ENCODE data around the gene MRPS24. TPM values are rescaled to one million over a fixed set of nuclear protein-coding genes. Genes with fewer than 3 reads are reported as not detected.

MRPS24 gene
- total and polyA plus RNA-seq, 2 of the 13 experiments (the other 11 are each of a cell fraction or from before 2014, with no cell fraction given), result 135 to 162 TPM

DNA sequence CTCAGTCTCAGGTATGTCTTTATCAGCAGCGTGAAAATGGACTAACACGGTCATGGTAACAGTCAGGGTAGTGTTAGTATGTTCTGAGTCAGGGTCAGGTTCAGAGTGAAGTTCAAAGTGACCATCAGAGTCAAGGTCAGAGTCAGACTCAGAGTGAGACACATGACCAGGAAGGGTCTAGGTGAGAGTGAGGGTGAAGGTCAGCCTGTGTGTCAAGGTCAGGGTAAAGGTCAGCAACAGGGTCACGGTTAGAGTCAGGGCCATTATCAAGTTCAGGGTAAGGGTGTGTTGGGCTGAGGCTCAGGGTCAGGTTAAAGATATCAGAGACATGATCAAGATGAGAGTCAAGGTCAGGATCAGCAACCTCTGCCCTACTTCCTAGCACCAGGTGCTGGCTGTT lies 4.0 kb downstream of the MRPS24 start (continued):
- TF ChIP-seq, protein P1, sequence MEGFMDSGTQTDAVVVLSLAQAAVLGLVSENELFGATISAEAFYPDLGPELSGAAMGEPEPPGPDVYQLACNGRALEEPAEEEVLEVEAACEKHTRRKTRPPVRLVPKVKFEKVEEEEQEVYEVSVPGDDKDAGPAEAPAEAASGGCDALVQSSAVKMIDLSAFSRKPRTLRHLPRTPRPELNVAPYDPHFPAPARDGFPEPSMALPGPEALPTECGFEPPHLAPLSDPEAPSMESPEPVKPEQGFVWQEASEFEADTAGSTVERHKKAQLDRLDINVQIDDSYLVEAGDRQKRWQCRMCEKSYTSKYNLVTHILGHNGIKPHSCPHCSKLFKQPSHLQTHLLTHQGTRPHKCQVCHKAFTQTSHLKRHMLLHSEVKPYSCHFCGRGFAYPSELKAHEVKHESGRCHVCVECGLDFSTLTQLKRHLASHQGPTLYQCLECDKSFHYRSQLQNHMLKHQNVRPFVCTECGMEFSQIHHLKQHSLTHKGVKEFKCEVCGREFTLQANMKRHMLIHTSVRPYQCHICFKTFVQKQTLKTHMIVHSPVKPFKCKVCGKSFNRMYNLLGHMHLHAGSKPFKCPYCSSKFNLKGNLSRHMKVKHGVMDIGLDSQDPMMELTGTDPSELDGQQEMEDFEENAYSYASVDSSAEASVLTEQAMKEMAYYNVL (CRISPR knock-in tag; IDR thresholded peaks at IDR 0.05; ENCODE audit: borderline replicate concordance), result no peak
- TF ChIP-seq, protein P2, sequence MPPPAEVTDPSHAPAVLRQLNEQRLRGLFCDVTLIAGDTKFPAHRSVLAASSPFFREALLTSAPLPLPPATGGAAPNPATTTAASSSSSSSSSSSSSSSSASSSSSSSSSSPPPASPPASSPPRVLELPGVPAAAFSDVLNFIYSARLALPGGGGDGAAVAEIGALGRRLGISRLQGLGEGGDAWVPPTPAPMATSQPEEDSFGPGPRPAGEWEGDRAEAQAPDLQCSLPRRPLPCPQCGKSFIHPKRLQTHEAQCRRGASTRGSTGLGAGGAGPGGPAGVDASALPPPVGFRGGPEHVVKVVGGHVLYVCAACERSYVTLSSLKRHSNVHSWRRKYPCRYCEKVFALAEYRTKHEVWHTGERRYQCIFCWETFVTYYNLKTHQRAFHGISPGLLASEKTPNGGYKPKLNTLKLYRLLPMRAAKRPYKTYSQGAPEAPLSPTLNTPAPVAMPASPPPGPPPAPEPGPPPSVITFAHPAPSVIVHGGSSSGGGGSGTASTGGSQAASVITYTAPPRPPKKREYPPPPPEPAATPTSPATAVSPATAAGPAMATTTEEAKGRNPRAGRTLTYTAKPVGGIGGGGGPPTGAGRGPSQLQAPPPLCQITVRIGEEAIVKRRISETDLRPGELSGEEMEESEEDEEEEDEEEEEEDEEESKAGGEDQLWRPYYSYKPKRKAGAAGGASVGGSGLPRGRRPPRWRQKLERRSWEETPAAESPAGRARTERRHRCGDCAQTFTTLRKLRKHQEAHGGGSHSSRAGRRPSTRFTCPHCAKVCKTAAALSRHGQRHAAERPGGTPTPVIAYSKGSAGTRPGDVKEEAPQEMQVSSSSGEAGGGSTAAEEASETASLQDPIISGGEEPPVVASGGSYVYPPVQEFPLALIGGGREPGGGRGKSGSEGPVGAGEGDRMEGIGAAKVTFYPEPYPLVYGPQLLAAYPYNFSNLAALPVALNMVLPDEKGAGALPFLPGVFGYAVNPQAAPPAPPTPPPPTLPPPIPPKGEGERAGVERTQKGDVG (CRISPR knock-in tag; IDR thresholded peaks at IDR 0.05; ENCODE audit: borderline replicate concordance), result no peak
- TF ChIP-seq ESRRA (CRISPR knock-in tag; IDR thresholded peaks at IDR 0.05; ENCODE audit: low read depth) (peak; percentile 54; the same call in 1 of the 2 replicates), ATF7 (IDR thresholded peaks at IDR 0.05) (no peak), ATF7 (CRISPR knock-in tag; IDR thresholded peaks at IDR 0.05) (no peak), HOXA9 (CRISPR knock-in tag; IDR thresholded peaks at IDR 0.05; ENCODE audit: borderline replicate concordance) (no peak), SP2 (CRISPR knock-in tag; IDR thresholded peaks at IDR 0.05) (no peak), RBFOX2 (IDR thresholded peaks at IDR 0.05; ENCODE audit: low read depth, low read length) (no peak), ZNF747 (CRISPR knock-in tag; IDR thresholded peaks at IDR 0.05; ENCODE audit: borderline replicate concordance) (no peak), ZNF737 (CRISPR knock-in tag; IDR thresholded peaks at IDR 0.05; ENCODE audit: borderline replicate concordance) (no peak), MED13 (CRISPR knock-in tag; IDR thresholded peaks at IDR 0.05) (no peak), ZFP36L1 (CRISPR knock-in tag; IDR thresholded peaks at IDR 0.05) (no peak), NR2F1 (CRISPR knock-in tag; IDR thresholded peaks at IDR 0.05) (peak in 1 of 2 experiments; percentile 77; a peak in 2 of 4 replicates), HNF4G (IDR thresholded peaks at IDR 0.05; ENCODE audit: borderline replicate concordance, low read depth, low read length) (no peak), HNF4G (CRISPR knock-in tag; IDR thresholded peaks at IDR 0.05; ENCODE audit: borderline replicate concordance, low read depth) (no peak)
- TF ChIP-seq, protein P3, sequence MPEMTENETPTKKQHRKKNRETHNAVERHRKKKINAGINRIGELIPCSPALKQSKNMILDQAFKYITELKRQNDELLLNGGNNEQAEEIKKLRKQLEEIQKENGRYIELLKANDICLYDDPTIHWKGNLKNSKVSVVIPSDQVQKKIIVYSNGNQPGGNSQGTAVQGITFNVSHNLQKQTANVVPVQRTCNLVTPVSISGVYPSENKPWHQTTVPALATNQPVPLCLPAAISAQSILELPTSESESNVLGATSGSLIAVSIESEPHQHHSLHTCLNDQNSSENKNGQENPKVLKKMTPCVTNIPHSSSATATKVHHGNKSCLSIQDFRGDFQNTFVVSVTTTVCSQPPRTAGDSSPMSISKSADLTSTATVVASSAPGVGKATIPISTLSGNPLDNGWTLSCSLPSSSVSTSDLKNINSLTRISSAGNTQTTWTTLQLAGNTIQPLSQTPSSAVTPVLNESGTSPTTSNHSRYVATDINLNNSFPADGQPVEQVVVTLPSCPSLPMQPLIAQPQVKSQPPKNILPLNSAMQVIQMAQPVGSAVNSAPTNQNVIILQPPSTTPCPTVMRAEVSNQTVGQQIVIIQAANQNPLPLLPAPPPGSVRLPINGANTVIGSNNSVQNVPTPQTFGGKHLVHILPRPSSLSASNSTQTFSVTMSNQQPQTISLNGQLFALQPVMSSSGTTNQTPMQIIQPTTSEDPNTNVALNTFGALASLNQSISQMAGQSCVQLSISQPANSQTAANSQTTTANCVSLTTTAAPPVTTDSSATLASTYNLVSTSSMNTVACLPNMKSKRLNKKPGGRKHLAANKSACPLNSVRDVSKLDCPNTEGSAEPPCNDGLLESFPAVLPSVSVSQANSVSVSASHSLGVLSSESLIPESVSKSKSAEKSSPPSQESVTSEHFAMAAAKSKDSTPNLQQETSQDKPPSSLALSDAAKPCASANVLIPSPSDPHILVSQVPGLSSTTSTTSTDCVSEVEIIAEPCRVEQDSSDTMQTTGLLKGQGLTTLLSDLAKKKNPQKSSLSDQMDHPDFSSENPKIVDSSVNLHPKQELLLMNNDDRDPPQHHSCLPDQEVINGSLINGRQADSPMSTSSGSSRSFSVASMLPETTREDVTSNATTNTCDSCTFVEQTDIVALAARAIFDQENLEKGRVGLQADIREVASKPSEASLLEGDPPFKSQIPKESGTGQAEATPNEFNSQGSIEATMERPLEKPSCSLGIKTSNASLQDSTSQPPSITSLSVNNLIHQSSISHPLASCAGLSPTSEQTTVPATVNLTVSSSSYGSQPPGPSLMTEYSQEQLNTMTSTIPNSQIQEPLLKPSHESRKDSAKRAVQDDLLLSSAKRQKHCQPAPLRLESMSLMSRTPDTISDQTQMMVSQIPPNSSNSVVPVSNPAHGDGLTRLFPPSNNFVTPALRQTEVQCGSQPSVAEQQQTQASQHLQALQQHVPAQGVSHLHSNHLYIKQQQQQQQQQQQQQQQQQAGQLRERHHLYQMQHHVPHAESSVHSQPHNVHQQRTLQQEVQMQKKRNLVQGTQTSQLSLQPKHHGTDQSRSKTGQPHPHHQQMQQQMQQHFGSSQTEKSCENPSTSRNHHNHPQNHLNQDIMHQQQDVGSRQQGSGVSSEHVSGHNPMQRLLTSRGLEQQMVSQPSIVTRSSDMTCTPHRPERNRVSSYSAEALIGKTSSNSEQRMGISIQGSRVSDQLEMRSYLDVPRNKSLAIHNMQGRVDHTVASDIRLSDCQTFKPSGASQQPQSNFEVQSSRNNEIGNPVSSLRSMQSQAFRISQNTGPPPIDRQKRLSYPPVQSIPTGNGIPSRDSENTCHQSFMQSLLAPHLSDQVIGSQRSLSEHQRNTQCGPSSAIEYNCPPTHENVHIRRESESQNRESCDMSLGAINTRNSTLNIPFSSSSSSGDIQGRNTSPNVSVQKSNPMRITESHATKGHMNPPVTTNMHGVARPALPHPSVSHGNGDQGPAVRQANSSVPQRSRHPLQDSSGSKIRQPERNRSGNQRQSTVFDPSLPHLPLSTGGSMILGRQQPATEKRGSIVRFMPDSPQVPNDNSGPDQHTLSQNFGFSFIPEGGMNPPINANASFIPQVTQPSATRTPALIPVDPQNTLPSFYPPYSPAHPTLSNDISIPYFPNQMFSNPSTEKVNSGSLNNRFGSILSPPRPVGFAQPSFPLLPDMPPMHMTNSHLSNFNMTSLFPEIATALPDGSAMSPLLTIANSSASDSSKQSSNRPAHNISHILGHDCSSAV (CRISPR knock-in tag; IDR thresholded peaks at IDR 0.05; ENCODE audit: borderline replicate concordance), result no peak

All from HepG2 (cell line).